ENCODE data around the gene ATP5PD.

ATP5PD gene

GRCh38 chr17:75046407-75047289 lies at the start of gene ATP5PD, which contains the start of gene KCTD2:
Gene ATP5PD, minus strand, starts transcription at chr17:75046969. Its CDS starts 4,319 bp downstream, at chr17:75042650.
Gene KCTD2, plus strand, starts transcription at chr17:75047225. Its CDS starts 26 bp downstream, at chr17:75047251.
- DNase-seq: peak; percentile 84 to 95

DNA sequence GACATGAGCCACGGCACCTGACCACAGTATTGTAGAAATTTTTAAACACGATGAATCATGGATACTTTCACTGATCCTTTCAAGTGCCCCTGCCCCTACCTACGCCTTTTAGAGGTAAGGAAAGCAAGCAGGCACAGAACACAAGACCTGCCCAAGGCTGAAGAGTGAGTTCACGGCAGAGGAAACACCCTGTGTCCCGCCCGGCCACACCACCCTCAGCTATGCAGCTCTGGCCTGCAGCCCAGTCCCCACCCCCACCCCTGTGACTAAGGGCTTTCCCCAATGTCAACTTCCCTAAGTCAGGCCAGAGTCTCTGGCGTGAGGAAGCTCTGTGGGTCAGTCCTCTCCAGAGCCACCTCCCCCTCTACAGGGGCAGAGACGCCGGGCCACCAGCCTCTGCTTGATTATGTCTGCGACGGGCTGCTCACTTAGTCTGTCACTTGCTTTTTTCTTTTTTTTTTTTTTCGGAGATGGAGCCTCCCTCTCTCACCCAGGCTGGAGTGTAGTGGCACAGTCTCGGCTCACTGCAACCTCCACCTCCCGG lies 49.4 kb upstream of the ATP5PD start:
- no peak for DNase-seq

DNA sequence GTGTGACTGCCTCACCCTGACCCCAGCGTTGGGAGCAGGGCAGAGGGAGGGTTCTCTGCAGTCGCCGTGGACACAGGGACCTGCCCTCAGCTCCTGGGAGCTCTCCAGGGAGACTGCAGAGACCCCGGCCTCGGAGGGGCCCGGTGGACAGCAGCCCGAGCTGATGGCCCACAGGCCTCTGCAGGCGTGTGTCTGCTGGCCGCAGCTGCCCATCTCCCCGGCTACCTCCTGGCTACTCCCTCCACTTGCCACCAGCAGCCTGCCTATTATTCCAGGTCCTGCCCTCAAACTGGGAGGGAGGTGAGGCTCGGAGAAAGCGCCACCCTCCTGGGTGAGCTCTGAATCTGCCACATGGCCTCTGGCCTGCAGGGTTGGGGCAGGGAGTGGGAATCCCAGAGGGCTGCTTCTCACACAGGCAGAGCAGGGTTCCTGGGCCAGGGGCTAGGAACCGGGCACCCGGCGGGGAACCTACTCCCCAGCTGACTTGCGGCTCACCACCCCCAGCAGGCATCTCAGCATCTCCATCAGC lies 48.2 kb upstream of the ATP5PD start:
- DNase-seq: no peak

- no peak for DNase-seq
Measured at GRCh38 chr17:75093548-75094158, 46.9 kb upstream of the ATP5PD start.

DNA sequence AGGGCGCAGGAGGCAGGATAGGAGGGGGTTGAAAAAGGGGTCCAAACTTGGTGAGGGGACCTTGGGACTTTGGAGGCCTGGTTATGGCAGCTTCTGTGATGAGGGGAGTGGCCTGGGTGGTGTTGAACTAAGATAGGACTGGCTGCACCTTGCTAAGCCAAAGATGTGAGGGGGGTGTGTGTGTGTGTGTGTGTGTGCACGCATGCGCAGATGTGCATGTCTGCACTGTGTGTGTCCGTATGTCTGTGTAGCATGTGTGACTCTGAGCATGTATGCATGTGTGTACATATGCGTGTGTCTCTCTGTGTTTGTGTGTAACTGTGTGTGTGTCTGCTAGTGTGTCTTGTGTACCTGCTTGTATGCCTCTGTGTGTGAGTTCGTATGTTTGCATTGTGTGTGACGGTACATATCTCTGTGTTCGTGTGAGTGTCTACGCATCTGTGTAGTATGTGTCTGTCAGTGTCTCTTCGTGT lies 45.1 kb upstream of the ATP5PD start:
- no peak for DNase-seq

- DNase-seq: no peak
Measured at GRCh38 chr17:75090871-75091854, 44.4 kb upstream of the ATP5PD start.

DNA sequence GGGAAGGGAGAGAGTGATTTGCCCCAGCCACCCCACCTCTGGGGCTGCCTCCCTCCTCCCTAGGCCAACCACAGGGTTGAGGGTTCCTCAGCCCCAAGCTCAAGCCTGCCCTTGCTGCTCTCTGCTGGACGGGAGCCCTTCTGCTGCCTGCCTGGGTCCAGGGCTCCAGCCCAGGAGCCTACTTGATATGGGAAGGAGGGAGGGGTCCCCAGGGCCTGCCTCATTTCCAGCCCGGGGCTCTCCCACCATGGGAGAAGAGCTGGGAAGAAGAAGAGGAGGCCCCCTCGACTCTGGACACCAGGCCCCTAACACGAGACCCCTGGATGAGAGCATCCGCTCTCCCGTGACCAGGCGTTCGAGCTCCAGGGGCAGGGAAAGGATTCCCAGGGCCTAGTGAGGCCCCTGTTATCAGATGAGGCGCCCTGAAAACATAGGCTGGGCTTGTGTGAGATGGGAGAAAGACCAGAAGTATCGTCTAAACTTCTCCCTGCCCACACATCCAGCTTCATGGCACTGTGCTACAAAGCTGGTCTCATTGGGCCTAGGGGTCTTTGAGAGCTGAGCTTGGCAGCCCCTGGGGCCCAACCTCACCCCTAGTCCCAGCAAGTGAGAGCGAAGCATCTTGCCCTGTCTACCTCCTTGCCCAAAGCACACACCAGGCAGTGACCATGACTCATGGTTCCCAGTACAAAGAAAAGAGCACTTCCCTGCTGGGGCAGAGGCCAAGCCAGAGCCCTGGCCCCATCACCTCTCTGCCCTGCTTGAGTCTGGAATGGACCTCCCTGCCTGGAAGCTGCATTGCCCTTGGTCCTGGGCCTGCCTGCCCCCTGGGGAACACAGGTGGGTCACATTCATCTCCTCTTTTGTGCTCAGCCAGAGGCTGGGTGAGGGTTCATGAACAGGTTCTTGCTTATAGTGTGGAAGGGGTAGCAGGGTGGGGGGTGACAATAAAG lies 42.0 kb upstream of the ATP5PD start:
- DNase-seq: no peak

DNA sequence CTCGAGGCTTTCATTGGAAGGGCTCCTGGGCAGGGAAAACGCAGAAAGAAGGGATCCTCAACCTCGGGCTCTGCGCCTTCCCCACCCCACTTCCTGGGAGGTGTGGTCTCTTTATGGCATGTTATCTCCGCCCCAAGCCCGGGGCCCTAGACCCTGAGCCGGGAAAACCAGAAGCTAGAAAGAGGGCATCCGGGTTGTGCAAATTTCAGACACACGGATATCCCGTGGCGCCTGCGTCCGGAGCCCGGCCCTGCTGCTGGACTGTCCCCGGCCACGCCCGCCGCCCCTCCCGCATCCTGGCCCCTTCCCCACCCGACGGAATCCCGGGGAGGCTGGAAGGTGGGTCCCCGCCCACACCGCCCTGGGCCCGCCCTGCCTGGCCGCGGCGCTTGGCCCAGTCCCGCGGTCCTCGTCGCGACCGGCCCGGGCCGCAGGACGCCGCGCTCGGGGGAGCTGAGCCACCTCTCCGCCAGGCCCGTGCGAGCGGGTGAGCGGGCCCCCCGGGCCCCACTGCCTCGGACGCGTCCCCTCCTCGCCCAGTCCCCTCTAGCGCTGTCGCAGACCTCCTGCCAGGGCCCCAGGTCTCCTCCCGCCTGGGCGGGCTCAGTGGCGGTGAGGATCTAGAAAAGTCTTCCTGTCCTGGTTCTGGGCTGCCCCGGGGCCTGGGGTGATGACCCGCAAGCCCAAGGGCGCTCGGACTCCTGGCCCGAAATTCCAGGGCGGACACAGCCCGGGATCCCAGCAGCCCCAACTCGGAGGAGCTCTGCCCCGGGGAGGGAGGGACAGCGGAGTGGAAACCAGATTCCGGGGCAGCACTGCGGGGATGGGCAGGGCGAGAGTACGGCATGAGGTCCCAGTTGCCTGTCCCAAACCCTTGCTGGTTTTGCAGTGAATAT lies 41.0 kb upstream of the ATP5PD start, which contains the start of gene SLC16A5:
Gene SLC16A5, plus strand, starts transcription at position 397 of the 896 bp plus-strand sequence. CDS start 5,683 bp downstream, outside the sequence.
- no peak for DNase-seq

- no peak for DNase-seq
Measured at GRCh38 chr17:75087182-75087557, 40.4 kb upstream of the ATP5PD start.

DNA sequence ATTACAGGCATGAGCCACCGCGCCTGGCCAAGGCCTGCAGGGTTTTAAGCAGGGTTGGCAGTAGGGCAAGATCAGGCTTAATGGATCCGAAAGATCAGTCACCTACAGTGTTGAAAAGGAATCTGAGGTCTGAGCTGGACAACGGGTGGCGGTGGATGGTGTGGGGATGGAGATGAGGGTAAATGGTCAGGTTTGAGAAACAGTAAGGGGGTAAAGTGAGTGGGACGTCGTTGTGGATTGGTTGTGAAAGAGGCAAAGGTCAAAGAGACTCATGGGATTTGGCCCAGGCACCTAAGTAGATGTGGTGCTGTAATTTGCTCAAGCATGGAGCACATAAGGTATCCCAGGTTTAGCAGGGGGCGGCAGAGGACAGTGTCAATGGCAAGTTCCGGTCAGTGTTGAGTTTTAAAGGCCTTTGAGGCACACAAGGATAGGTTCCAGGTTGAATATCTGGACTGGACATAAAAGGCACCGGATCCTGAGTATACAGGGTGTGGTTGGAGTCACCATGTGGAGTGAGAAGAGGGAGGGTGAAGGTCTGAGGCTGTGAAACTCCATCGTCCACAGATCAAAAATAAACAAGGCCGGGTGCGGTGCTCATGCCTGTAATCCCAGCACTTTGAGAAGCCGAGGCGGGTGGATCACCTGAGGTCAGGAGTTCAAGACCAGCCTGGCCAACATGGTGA lies 39.9 kb upstream of the ATP5PD start:
- DNase-seq: no peak

DNA sequence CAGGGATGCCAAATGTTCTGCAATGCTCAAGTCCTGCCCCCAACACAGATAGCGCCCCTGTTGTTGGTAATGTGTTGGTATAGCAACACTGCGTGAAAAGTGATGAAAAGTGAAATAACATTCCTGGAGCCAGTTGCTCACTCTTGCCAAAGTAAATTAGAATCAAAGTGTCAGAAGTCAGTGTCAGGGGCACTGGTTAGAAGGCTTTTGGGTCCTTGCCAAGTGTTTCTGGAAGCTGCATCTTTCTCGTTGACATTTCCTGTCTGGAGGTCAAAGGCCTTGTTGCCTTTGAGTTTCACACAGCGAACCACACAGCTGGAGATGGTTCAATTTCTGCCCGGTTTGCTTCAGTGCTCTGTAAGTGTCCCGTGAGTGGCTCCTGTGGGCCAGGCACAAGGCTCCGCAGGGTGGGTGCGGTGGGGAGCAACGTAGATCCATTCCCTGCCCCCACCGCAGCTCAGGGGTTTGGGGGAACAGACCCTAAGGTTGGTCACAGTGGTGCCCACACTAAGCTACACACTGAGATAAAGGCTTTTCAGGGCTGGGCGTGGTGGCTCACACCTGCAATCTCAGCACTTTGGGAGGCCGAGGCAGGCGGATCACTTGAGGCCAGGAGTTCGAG lies 37.4 kb upstream of the ATP5PD start:
- no peak for DNase-seq

DNA sequence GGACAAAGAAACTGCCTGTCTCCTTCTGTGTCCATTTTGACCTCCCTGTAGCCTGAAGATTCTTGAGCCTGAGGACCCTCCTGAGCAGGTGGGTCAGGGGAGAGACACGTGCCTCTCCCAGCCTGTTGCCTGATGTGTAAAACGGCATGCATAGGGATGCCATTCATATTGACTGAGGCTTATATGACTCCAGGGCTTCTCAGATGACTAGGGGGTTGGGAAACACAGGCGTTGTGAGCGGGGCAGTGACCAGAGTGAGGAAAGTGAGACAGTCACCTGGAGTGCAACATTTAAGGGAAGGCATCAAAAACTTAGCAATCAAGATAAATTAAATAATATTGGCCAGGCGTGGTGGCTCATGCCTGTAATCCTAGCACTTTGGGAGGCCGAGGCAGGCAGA lies 35.9 kb upstream of the ATP5PD start:
- DNase-seq: no peak

DNA sequence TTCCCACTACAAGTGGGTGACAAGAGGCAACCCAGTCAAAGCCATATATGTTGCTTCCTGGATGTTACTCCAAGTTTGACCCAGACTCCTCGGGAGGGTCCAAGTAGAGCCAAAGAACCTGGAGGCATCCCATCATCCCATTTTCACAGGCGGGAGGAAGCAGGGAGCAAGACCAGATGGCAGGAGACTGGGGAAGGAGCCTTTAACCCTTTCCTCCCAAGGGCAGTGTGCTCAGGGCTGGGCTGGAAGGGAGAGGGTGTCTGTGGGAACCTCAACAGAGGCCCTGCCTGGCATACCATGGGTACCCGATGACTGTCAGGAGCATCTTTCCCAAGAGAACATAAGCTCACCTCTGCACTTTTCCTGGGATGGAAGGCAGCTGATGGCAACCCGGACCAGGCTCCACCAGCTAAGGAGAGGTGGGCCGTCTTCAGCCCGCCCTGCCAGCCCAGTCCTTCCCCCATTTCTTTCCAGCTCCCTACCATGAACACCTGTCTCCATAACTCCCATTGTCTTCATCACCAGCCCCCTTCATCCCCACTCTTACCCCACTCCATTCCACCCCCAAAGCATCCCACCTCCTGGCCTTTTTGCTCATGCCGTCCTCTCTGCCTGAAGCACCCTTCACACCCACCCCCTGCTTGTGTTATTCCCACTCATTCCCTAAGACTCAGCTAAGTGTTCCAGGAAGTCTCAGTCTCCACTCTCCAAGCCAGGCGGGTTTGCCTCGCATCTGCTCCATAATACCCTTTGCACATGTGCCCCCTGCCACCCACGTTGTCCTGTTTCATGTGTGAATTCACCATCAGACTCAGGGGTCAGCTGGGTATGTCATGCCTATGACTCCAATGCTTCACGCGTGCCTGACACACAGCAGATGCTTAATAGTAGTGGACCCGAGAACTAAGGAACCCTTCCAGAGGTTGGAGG lies 35.1 kb upstream of the ATP5PD start:
- no peak for DNase-seq

DNA sequence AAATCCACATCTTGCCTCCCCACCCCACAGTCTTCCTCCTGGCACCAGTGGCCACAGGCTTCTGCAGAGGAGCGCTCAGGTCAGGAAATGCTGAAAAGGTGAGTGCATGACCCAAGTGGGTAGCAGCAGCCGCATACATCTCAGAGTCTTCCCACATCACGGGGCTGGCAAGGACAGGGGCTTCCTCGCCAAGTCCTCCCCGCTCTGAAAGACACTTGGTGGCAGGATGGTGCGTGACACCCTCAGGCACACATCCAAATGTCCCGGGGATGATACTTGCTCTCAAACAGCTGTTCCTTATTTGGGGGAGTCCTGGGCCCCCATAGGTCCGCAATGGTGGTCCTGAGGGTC lies 32.2 kb upstream of the ATP5PD start:
- DNase-seq: no peak

DNA sequence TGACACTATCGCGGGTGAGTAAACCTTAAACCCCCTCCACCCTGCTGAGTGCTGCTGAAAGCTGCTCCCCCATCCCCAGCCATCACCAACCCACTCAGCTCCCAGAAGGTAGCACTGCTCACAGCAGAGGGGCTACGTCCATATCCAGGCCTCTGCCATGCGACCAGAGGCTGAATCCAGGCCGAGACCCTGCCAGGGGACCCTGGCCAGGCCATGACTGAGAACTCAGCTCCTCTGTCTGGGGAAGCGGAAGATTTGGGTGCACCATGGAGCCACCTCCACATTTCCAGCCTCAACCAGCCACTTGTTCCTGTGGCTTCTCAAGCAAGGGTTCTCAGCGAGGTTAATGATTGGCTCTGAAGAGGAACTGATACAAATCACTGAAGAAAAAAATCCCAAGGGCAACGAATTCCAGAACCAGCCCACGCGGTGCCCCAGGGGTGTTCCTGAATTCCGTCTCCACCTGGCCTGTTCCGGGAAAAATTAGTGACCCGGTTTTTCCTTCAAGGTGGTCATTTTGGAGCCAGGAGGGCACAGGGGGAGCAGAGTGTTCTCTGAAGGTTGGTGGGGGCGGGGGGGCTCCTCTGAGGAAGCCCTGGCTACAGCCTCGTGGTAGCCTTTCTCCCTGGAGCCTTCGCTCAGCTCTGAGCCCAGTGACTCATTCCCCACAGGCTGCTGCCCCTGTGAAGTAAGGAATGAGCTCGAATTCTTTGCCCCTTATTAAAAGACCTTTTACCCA lies 31.7 kb upstream of the ATP5PD start:
- DNase-seq: no peak

- no peak for DNase-seq
Measured at GRCh38 chr17:75077496-75078283, 30.9 kb upstream of the ATP5PD start.

Data from cerebellar nuclear complex (tissue), 1 donor.